ENCODE data around the gene E2F8.

The E2F8 gene

DNA sequence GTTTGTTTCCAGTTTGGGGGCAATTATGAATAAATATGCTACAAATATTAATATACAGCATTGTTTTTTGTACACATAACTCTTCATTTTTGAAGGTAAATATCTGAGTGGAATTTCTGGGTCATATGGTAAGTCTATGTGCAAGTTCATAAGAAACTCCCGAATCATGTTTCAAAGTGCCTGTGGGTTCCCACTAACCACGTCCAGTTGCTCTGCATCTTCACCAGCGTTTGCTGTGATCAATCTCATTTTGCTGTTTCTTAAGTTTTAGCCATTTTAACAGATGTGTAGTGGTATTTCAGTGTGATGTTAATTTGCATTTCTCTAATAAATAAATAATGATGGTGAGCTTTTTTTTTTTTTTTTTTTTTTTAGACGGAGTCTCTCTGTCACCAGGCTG lies 24.7 kb downstream of the E2F8 start:
- TF ChIP-seq, protein P1, sequence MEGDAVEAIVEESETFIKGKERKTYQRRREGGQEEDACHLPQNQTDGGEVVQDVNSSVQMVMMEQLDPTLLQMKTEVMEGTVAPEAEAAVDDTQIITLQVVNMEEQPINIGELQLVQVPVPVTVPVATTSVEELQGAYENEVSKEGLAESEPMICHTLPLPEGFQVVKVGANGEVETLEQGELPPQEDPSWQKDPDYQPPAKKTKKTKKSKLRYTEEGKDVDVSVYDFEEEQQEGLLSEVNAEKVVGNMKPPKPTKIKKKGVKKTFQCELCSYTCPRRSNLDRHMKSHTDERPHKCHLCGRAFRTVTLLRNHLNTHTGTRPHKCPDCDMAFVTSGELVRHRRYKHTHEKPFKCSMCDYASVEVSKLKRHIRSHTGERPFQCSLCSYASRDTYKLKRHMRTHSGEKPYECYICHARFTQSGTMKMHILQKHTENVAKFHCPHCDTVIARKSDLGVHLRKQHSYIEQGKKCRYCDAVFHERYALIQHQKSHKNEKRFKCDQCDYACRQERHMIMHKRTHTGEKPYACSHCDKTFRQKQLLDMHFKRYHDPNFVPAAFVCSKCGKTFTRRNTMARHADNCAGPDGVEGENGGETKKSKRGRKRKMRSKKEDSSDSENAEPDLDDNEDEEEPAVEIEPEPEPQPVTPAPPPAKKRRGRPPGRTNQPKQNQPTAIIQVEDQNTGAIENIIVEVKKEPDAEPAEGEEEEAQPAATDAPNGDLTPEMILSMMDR (IDR thresholded peaks at IDR 0.05; ENCODE audit: control insufficient read depth, insufficient read depth, low read depth, low read length, missing control alignments), result no peak
- no peak overlapping the region for H3K4me3 ChIP-seq (ENCODE audit: control insufficient read depth, low read depth, low read length)

DNA sequence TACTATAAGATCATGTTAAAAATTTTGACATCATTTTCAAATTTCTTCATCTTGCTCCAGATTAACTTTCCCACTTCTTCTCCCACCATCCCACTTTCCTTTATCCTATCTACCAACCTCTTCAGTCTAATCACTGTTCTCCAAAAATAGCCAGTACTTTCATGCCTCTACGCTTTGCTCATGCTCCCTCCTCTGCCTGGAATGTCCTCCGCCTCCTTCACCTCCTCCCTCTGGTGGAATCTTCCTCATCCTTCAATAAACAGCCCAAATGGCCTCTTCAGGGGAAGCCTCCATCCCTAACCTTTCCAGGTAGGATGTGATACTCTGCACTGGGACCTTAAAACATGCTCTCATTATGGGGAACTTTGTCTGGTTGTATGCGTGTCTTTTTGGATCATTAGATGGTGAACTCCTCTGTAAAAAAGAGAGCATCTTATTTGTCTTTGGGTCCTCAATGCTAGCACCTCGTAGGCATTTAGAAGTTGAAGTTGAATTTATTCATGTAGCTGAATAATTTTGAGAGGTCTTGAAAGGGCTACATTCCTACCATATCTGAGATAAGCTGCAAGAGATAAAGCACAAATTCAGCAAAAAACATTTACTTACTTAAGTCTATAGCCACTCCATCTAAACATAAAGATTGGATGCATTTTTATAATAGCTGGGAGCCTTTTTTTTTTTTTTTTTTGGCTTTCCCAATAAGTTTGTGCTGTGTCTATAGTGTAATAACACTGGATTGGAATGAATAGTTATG lies 31.0 kb downstream of the E2F8 start:
- H3K4me3 ChIP-seq (ENCODE audit: control insufficient read depth, low read depth, low read length), result no peak overlapping the region
- no peak for DNase-seq (ENCODE audit: low read depth)
- TF ChIP-seq, protein P1 (IDR thresholded peaks at IDR 0.05; ENCODE audit: control insufficient read depth, insufficient read depth, low read depth, low read length, missing control alignments), result no peak

More for the DNA sequence above, 24.7 kb downstream of the E2F8 start:
- DNase-seq (ENCODE audit: low read depth), result no peak

DNA sequence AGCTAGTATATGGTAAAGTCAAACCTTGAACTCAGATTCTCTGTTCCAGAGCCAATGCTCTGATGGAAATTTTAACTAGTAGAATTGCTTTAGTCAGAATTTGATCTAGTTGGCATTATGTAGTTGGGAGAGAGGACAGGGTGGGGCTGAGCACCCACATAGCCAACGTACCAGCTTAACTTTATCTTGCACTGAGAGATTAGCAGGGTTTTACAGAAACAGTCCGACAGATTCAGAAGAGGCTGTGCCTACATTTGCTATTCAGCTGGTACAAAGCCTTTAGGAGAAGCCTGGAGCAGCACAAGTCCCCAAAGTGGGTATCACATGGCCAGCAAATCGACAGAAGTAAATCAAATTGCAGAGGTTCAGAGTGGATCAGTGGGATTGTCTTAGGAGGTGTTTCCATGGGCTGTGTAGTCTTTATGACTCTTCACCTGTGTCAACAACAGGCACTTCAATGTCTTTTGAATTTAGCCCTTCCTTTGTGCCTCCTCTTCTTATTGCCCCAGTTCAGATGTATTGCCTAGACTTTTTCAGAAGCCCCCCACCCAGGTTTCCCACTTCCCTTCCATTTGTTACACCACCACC lies 31.7 kb downstream of the E2F8 start:
- TF ChIP-seq, protein P1 (IDR thresholded peaks at IDR 0.05; ENCODE audit: control insufficient read depth, insufficient read depth, low read depth, low read length, missing control alignments), result no peak
- no peak for DNase-seq (ENCODE audit: low read depth)
- H3K4me3 ChIP-seq (ENCODE audit: control insufficient read depth, low read depth, low read length), result no peak overlapping the region

DNA sequence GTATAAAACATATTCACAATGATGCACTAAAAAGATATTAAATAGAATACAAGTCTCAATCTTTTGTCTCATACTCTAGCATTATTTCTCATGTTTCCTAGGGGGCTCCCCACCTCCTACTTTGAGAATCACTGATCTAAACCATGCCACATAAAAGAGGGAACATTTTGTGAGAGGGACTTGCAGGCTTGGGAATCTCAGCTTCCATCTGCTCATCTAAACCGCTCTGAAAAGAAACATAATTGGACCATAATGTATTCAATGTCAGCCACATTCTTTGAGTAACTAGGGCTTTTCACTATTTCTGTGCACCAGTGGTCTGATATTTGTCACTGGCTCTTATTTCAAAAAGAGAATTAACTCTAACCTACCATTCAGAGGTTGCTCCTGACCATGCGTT lies 32.6 kb downstream of the E2F8 start:
- DNase-seq (ENCODE audit: low read depth), result no peak
- no peak overlapping the region for H3K4me3 ChIP-seq (ENCODE audit: control insufficient read depth, low read depth, low read length)
- TF ChIP-seq, protein P1 (IDR thresholded peaks at IDR 0.05; ENCODE audit: control insufficient read depth, insufficient read depth, low read depth, low read length, missing control alignments), result no peak

DNA sequence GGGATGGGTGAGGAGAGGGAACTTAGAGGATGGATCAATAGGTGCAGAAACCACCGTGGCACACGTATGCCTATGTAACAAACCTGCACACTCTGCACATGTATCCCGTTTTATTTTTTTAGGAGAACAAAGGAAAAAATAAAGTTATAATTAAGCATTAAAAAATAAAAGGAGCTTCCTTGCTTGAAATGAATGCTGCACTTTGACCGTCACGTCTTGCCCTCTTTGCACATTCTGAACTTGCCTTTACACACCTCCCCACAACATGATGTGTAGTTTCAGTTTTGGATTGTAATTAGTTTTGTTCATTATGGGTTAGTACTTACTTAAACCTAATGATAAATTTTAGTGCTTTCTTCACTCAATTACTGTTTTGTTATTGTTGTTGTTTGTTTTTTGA lies 35.9 kb downstream of the E2F8 start:
- no peak overlapping the region for H3K4me3 ChIP-seq (ENCODE audit: control insufficient read depth, low read depth, low read length)
- TF ChIP-seq, protein P1 (IDR thresholded peaks at IDR 0.05; ENCODE audit: control insufficient read depth, insufficient read depth, low read depth, low read length, missing control alignments), result no peak
- DNase-seq (ENCODE audit: low read depth), result no peak

DNA sequence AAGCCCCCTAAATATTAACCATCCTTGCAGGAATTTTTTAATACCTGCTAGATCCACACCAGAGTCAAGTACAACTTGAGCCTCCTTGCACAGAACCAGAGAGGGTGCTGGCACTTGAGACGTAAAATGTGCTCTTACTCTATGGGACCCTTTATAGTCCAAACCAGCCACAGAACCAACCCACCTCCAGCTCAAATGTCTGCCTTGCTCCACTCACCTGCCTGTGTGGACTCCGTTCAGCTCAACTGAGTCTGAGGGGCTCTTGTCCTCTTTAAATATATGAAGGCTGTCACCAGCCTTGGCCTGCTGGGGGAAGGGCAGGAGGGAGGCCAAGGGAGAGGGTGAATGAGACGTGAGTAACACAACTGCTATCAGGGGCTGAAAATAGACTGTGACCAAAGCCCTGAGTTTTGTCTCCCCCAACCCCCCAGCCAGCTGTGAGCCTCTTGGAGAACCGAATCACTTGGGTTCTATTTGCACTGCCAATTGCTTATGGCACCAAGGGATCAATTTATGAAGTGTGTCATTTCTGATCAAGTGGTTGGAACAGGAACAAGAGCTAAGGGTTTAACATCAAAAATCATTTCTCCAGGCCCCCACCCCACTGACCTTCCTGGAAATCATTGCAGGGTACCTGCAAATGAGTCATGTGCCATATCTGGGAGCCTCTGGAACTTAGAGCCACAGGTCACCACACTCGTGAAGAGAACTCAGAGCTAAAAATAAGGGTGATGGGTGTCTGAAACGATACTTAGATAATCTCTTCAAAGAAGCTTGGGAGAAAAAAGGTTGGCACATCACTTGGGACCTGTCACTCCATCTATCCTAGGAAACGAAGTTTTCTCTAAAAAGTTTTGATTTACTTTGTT lies 38.8 kb downstream of the E2F8 start, which contains the start of gene CSRP3:
TSS of gene CSRP3 (minus strand) at position 247 of the 869 bp plus-strand sequence. CDS start 9,535 bp downstream, outside the sequence.
- TF ChIP-seq, protein P1 (IDR thresholded peaks at IDR 0.05; ENCODE audit: control insufficient read depth, insufficient read depth, low read depth, low read length, missing control alignments), result no peak
- no peak within 1 kb of the TSS for H3K4me3 ChIP-seq (ENCODE audit: control insufficient read depth, low read depth, low read length)
- no peak for DNase-seq (ENCODE audit: low read depth)
